Embryonic facial prominence (tissue), 1 donor: ENCODE data around the gene ILDR2.

Source experiments
- DNase-seq: peaks from one replicate; pipeline ENCODE4 v3.0.0-alpha.2; 2016; ENCODE audit errors: extremely low spot score

The ILDR2 gene

GRCh38 chr1:166924823-166925541 lies 50.4 kb downstream of the ILDR2 start:
- no peak for DNase-seq

- no peak for DNase-seq
These were observed 54.5 kb downstream of the ILDR2 start for GRCh38 chr1:166920561-166921475.

GRCh38 chr1:166918956-166919316 lies 56.4 kb downstream of the ILDR2 start:
- no peak for DNase-seq

GRCh38 chr1:166918088-166918955 lies 57.0 kb downstream of the ILDR2 start:
- no peak for DNase-seq

- DNase-seq, result no peak
These were observed 59.4 kb downstream of the ILDR2 start for GRCh38 chr1:166915941-166916340.

- no peak for DNase-seq
These were observed 60.3 kb downstream of the ILDR2 start for GRCh38 chr1:166915042-166915441.

GRCh38 chr1:166914111-166914510 lies 61.2 kb downstream of the ILDR2 start:
- DNase-seq, result no peak

- no peak for DNase-seq
These were observed 63.7 kb downstream of the ILDR2 start for GRCh38 chr1:166911624-166912023.

GRCh38 chr1:166910396-166910994 lies 64.8 kb downstream of the ILDR2 start:
- peak; percentile 55 for DNase-seq

- DNase-seq, result no peak
These were observed 66.4 kb downstream of the ILDR2 start for GRCh38 chr1:166908942-166909341.

- DNase-seq, result no peak
These were observed 67.6 kb downstream of the ILDR2 start for GRCh38 chr1:166907763-166908162.

- no peak for DNase-seq
These were observed 68.3 kb downstream of the ILDR2 start for GRCh38 chr1:166907051-166907450.

- no peak for DNase-seq
These were observed 68.7 kb downstream of the ILDR2 start for GRCh38 chr1:166906647-166907046.

- no peak for DNase-seq
These were observed 69.4 kb downstream of the ILDR2 start for GRCh38 chr1:166905900-166906299.

- peak; percentile 11 for DNase-seq
These were observed 70.2 kb downstream of the ILDR2 start for GRCh38 chr1:166905136-166905535.

GRCh38 chr1:166903232-166903631 lies 72.1 kb downstream of the ILDR2 start:
- no peak for DNase-seq

GRCh38 chr1:166902279-166902678 lies 73.1 kb downstream of the ILDR2 start:
- no peak for DNase-seq

- no peak for DNase-seq
These were observed 74.4 kb downstream of the ILDR2 start for GRCh38 chr1:166900987-166901386.

- DNase-seq, result no peak
These were observed 75.6 kb downstream of the ILDR2 start for GRCh38 chr1:166899769-166900168.

GRCh38 chr1:166895766-166896165 lies 79.6 kb downstream of the ILDR2 start:
- DNase-seq, result no peak

- DNase-seq, result no peak
These were observed 85.6 kb downstream of the ILDR2 start for GRCh38 chr1:166889776-166890175.
